Lower lobe of right lung (tissue), 2 donors: ENCODE results near the gene PIF1. TPM values are rescaled to one million over a fixed set of nuclear protein-coding genes. Genes with fewer than 3 reads are reported as not detected.
"Not testable (repeated sequence)": the region's sequence is repeated elsewhere in the genome, so short reads cannot be mapped to it uniquely, and the experiment has no call there.

Experiments
- ATAC-seq, 2 donors: fragments of 200-7000 bp; cut with Tn5 transposase; one replicate each; pipeline ENCODE4 v1.9.1; 2020 to 2022; ENCODE audit warnings: mild to moderate bottlenecking in 2 of 2, moderate library complexity in 2 of 2
- DNase-seq: peaks from one replicate; pipeline ENCODE4 v3.0.0-alpha.2; 2020
- H3K27ac ChIP-seq: fragments of 200-600 bp; one replicate; pipeline ENCODE4 v1.8.0; 2022
- H3K27me3 ChIP-seq: fragments of 200-600 bp; one replicate; pipeline ENCODE4 v1.8.0; 2022; ENCODE audit warnings: low read depth
- H3K36me3 ChIP-seq: fragments of 200-600 bp; one replicate; pipeline ENCODE4 v1.8.0; 2022; ENCODE audit warnings: mild to moderate bottlenecking
- H3K4me1 ChIP-seq: fragments of 200-600 bp; one replicate; pipeline ENCODE4 v1.8.0; 2022
- H3K4me3 ChIP-seq: fragments of 200-600 bp; one replicate; pipeline ENCODE4 v1.8.0; 2022; ENCODE audit warnings: mild to moderate bottlenecking
- H3K9me3 ChIP-seq: fragments of 200-600 bp; one replicate; pipeline ENCODE4 v1.8.0; 2022
- CTCF ChIP-seq: fragments of 200-600 bp; IDR thresholded peaks from one replicate; pipeline ENCODE4 v1.8.0; 2022; ENCODE audit warnings: antibody characterized with exemption, mild to moderate bottlenecking
- intact Hi-C: fragments of 100-400 bp; cut with DNase I; formaldehyde crosslinking; loops from one replicate; pipeline ENCODE4 v1.11.0; 2022
- total RNA-seq: library from RNA; stranded (reverse); fragmentation: NEBNext Ultra II Directional; extraction: Animal tissue kit (Norgen Biotek cat#: 25700); gene quantifications from one replicate; pipeline ENCODE4 v1.2.1, GENCODE V29; 2021
- donor health status: DM: no; HTN: yes; CAD: no; lungs with severe emphysema.

Gene PIF1
- total RNA-seq, 1 donor from 2014 or later = 1.4 TPM

GRCh38 chr15:64836023-64836536 lies 10.6 kb upstream of the PIF1 start:
- Histone ChIP-seq H3K4me3 (peak overlapping the region; percentile 35), H3K4me1 (peaks cover 26% of the 10 kb centered on the region), H3K27me3 (no peaks in the 10 kb centered on the region), H3K9me3 (no peaks in the 10 kb centered on the region), H3K27ac (peak overlapping the region; percentile 72), H3K36me3 (no peaks in the 10 kb centered on the region)
- intact Hi-C loops = no loop called here
- ATAC-seq (no peak), DNase-seq (no peak)
- TF ChIP-seq CTCF = peak; percentile 2

- H3K36me3 ChIP-seq = no peaks in the 10 kb centered on the region
- H3K27ac ChIP-seq = no peak overlapping the region
- no peaks in the 10 kb centered on the region for H3K27me3 ChIP-seq
- H3K4me1 ChIP-seq = peaks cover 17% of the 10 kb centered on the region
- TF ChIP-seq CTCF = no peak
- DNase-seq (no peak), ATAC-seq (no peak)
- no peak overlapping the region for H3K4me3 ChIP-seq
- intact Hi-C loops = no loop called here
- H3K9me3 ChIP-seq = no peaks in the 10 kb centered on the region
Observed at GRCh38 chr15:64833690-64834089, 8.2 kb upstream of the PIF1 start.

- ATAC-seq (no peak), DNase-seq (no peak)
- Histone ChIP-seq H3K4me3 (no peak overlapping the region), H3K4me1 (peaks cover 14% of the 10 kb centered on the region), H3K36me3 (no peaks in the 10 kb centered on the region), H3K27me3 (no peaks in the 10 kb centered on the region), H3K9me3 (no peaks in the 10 kb centered on the region), H3K27ac (no peak overlapping the region)
- intact Hi-C loops = no loop called here
- TF ChIP-seq CTCF = no peak
Observed at GRCh38 chr15:64828985-64829384, 3.5 kb upstream of the PIF1 start.

- intact Hi-C loops = no loop called here
- DNase-seq (no peak), ATAC-seq (peak; percentile 2)
- Histone ChIP-seq H3K27me3 (peaks cover 6% of the 10 kb centered on the region), H3K4me3 (peak overlapping the region; percentile 58), H3K9me3 (no peaks in the 10 kb centered on the region), H3K27ac (peak overlapping the region; percentile 44), H3K4me1 (peaks cover 21% of the 10 kb centered on the region), H3K36me3 (no peaks in the 10 kb centered on the region)
- no peak for TF ChIP-seq CTCF
Observed at GRCh38 chr15:64824929-64825430, 467 bp downstream of the PIF1 start.

GRCh38 chr15:64816452-64816851 lies 9.0 kb downstream of the PIF1 start:
- Histone ChIP-seq H3K36me3 (no peaks in the 10 kb centered on the region), H3K9me3 (no peaks in the 10 kb centered on the region), H3K4me1 (no peaks in the 10 kb centered on the region), H3K27ac (no peak overlapping the region), H3K27me3 (no peaks in the 10 kb centered on the region), H3K4me3 (no peak overlapping the region)
- no peak for DNase-seq
- no peak for ATAC-seq
- intact Hi-C loops = loop anchor here (10.0 kb wide), 1 partner anchor 92 kb away; no protein-coding TSS in a partner anchor
- no peak for TF ChIP-seq CTCF

GRCh38 chr15:64814965-64815364 lies 10.5 kb downstream of the PIF1 start:
- not testable (repeated sequence) for H3K9me3 ChIP-seq, H3K27ac ChIP-seq, H3K4me3 ChIP-seq, H3K27me3 ChIP-seq, H3K36me3 ChIP-seq, H3K4me1 ChIP-seq, ATAC-seq, DNase-seq
- intact Hi-C loops = loop anchor here (10.0 kb wide), 1 partner anchor 90 kb away; no protein-coding TSS in a partner anchor

- DNase-seq, ATAC-seq, H3K4me1 ChIP-seq, H3K9me3 ChIP-seq, H3K27ac ChIP-seq, H3K27me3 ChIP-seq, H3K36me3 ChIP-seq, H3K4me3 ChIP-seq: not testable (repeated sequence)
- intact Hi-C loops = loop anchor here (10.0 kb wide), 1 partner anchor 89 kb away; no protein-coding TSS in a partner anchor
Observed at GRCh38 chr15:64814283-64814682, 11.2 kb downstream of the PIF1 start.
